GM18868 (cell line): Measurements from ENCODE around the gene GTF2IRD1.
"Not testable (repeated sequence)": the region's sequence is repeated elsewhere in the genome, so short reads cannot be mapped to it uniquely, and the experiment has no call there.

Source experiments
- ATAC-seq: cut with Tn5 transposase; IDR thresholded peaks from one replicate; pipeline ENCODE4 v1.9.1; 2021; ENCODE audit warnings: mild to moderate bottlenecking, moderate library complexity; ENCODE audit not compliant: unreplicated experiment

Gene GTF2IRD1

GRCh38 chr7:74430409-74430808 is 23.3 kb upstream of the GTF2IRD1 start:
- ATAC-seq: not testable (repeated sequence)

GRCh38 chr7:74430961-74431466 is 22.7 kb upstream of the GTF2IRD1 start:
- ATAC-seq: no peak

- not testable (repeated sequence) for ATAC-seq
Observed at GRCh38 chr7:74437291-74437571, 16.5 kb upstream of the GTF2IRD1 start.

- ATAC-seq: no peak
Observed at GRCh38 chr7:74438327-74438726, 15.4 kb upstream of the GTF2IRD1 start.

GRCh38 chr7:74439541-74439940 is 14.2 kb upstream of the GTF2IRD1 start:
- no peak for ATAC-seq

GRCh38 chr7:74440143-74440542 is 13.6 kb upstream of the GTF2IRD1 start:
- not testable (repeated sequence) for ATAC-seq

- ATAC-seq: no peak
Observed at GRCh38 chr7:74441801-74442200, 11.9 kb upstream of the GTF2IRD1 start.

GRCh38 chr7:74443543-74444247 is 10.0 kb upstream of the GTF2IRD1 start:
- ATAC-seq: no peak

GRCh38 chr7:74449144-74449543 is 4.6 kb upstream of the GTF2IRD1 start:
- ATAC-seq: no peak

GRCh38 chr7:74449809-74450397 is 3.8 kb upstream of the GTF2IRD1 start:
- ATAC-seq: no peak

- ATAC-seq: no peak
Observed at GRCh38 chr7:74452748-74453321, 871 bp upstream of the GTF2IRD1 start.

GRCh38 chr7:74454021-74454924 is 567 bp downstream of the GTF2IRD1 start:
- ATAC-seq: no peak

- no peak for ATAC-seq
Observed at GRCh38 chr7:74454925-74455288, 1.2 kb downstream of the GTF2IRD1 start.

- ATAC-seq: no peak
Observed at GRCh38 chr7:74455291-74455804, 1.6 kb downstream of the GTF2IRD1 start.

GRCh38 chr7:74455928-74456327 is 2.2 kb downstream of the GTF2IRD1 start:
- ATAC-seq: no peak

- ATAC-seq: no peak
Observed at GRCh38 chr7:74457007-74457406, 3.3 kb downstream of the GTF2IRD1 start.

GRCh38 chr7:74461970-74462706 is 8.4 kb downstream of the GTF2IRD1 start:
- ATAC-seq: no peak

GRCh38 chr7:74462707-74463100 is 9.0 kb downstream of the GTF2IRD1 start:
- no peak for ATAC-seq

- ATAC-seq: no peak
Observed at GRCh38 chr7:74464931-74465886, 11.5 kb downstream of the GTF2IRD1 start.
